T-helper 22 cell (primary cell): ENCODE results near the gene CNTN5.

Experiments
- DNase-seq: peaks from one replicate; pipeline ENCODE4 v3.0.0-alpha.2; 2020; ENCODE audit warnings: low read depth

Gene CNTN5

DNA sequence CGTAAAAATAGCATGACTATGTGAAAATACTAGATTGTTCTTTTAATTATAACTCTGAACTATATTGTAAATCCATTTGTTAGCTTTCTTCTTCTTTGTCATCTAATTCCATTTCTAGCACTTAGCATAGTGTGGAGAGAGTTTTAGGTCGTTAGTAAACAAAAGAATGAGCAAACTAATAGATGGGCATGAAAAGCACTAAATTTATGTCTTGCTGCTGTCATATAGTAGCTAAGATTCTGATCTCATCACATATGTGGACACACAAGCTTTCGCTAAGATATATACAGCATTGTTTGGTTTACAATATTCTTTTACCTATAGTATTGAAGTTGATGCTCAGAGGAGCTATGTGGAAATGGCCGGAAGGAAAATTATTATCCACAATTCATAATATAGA lies 370.5 kb downstream of the CNTN5 start:
- no peak for DNase-seq

DNA sequence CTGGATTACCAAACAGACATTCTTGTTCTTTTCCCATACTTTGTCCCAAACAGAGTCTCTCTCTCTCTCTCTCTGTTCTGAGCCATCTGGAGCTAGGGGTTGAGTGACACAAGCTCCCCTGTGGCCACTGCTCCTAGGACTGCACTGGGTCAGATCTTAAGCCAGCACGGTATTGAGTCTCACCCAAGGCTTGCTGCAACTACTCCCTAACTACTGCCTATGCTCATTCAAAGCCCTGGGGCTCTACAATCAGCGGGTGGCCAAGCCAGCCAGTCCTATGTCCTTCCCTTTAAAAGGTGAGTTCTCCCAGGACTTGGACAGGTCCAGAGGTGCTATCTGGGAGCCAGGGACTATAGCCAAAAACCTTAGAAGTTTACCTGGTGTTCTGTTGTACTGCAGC lies 385.6 kb downstream of the CNTN5 start:
- no peak for DNase-seq

DNA sequence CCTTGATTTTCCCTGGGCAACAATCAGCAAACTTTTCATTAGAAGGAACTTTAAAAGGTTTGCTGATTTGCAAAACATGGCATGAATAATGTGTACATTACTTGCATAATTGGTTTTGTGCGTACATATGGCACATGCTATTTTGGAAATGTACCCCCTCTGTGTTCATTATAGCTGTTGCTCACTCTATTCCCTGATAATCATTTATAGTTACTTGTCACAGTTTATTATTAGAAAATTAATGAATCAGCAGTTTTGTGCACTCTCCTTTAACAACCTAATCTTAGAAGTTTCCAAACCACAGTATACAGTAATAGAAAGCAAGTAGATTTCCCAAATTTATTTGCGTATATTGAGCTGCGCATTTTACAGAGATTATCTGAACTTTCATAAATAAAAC lies 389.9 kb downstream of the CNTN5 start:
- no peak for DNase-seq

DNA sequence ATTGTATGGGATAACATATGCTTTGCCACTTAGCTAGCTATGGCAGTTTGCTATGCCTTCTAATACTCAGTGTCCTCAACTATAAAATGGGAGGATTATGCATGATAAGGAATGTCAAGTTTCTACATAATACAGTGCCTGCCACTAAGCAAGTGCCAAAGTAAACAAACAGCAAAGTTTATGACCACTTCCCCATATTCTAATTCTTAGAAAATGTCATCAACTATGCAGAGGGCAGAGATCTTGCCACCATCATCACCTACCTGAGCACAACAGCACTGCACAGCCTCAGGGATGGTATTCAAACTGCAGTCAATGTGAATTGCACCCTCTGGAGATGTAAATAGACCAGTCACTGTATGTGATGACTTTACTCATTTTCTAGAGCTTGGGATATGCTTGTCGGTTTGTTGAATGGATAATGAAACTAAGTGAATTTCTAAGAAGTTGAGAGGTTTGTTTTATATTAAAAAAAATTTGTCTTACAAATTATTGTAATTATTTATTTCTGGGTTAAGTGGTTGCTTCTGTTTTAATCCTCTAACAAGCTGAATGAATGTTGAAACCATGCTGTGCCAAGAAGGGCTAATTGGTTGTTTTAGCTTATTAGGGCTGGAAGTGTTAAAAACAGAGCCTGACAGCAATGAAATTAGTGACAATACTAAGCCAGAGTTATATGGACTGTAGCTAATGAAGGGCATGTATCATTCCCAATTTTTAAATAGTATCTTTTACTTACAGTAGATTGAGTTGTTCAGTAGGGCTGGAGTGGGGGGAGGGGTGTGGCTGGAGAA lies 398.4 kb downstream of the CNTN5 start:
- DNase-seq: no peak

DNA sequence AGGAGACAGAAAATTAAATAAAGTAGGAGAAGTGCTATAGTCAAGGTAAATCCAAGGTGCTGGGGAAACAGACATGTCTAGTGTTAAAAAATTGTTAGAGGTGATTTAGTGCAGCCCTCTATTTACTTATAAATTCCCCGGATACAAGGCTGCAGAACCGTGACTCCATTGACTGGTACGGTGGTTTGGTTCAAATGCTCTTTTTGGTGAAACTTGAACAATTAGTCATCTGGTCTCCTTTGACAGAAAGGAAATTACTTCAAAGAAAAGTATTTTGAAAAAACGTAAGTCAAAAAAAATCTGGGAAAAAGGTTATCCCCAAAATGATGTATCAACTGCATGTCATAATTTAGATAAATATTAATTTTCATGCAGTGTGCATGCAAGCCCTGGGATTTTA lies 399.2 kb downstream of the CNTN5 start:
- no peak for DNase-seq

DNA sequence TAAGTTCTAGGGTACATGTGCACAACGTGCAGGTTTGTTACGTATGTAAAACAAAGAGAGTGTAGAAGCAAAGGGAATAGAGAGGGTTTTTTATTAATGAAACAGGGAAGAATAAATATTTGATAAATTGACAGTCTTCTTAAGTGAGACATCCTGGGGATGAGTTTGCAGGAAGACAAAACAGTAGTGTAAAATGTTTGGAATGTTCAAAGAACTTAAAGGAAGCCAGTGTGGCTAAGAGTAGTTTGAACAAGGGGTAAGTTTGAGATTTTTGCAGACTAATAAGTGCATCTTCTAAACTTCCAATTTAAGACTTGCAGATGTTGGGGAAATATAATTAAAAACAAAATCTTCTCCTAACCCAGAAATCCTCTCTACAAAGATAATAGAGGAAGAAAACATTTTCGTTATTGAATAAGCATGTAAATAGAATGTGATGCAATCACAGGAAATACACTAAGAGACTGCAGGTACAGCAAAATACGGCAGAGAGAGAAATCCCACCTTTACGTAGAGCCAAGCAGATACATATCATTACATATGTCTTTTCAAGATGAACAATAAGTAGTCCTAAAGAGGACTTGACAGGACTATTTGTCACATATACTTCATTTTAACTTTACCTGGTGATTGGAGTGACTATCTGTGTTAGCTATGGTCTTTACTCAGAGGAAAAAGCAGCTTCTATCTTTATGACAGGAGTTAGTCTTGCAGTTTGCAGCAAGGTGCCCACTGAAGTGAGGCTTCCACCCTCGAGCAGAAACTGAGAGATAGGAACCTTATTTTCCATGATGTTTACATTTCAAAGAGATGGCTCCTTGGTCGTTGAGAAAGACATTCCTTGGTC lies 402.1 kb downstream of the CNTN5 start:
- DNase-seq: no peak

DNA sequence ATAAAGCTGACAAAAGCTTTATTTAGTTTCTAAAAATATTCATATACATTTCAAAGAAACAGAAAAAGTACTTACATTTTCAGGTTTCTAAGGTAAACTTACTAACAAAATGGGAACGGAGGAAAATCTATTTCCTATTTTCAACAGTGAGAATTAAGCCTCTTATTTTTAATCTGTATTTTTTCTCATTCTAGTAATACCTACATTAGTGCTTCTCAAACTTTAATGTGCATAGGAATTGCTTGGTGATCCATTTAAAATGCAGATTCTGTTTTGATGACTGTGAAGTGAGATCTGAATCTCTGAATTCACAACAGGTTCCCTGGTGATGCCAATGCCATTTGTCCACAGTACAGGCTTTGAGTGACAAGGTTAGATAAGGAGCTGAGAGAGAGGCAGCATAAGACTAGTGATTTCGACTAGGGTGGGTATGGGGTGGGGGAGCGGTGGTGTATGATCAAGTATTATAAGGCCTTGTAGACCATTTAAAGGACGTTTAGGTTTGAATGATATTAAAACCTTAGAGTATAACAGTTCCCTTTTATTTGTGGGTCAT lies 402.8 kb downstream of the CNTN5 start:
- DNase-seq: no peak

DNA sequence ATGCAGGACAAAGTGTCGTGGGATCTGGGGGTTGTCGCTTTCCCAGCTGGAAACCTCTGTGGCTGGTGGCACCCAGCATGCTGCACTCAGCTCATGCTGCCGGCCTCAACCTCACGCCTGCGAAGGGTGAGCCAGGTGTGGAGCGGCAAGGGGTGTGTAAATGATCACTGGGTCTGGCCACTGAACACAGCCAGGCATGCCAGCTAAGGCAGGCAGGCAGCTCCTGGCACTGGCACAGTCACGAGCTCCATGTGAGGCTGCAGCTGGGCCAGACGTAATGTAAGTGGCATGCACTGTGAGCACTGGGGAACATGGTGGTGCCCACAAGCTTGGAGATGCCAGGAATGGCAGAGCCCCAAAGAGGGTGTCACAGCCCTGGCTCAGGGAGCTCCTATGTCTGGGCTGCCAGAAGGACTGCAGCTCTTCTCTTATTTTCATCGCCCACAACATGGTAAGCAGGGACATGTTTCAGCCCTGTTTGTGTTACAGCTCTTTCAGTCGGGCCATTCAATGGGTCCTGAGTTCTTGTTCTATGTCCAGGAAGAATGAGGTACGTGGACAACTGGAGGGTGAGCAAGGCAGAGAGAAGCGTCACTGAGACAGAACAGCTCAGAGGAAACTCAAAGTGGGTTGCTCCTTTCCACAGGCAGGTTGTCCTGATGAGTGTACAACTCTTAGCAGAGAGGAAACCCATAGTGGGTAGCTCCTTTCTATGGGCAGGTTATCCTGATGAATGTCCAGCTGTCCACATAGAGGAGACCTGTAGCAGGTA lies 403.8 kb downstream of the CNTN5 start:
- no peak for DNase-seq

DNA sequence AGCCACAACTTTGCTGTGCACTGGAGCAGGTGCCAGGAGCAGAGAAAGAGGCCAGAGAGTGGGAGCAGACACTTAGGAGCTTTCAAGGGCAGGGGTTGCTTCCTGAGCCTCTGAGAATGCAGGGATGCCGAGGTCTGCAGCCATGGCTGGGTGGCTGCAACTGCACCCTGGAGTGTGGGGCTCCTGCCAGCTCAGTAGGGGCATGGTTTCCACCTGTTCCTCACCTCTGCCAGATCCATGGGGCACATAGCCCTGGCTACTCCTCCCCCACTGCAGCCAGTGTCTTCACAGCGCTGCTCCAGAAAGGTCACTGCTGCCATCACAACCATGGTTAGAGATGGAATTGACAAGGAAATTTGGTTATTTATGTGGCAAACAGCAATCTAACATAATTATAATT lies 404.8 kb downstream of the CNTN5 start:
- no peak for DNase-seq

DNA sequence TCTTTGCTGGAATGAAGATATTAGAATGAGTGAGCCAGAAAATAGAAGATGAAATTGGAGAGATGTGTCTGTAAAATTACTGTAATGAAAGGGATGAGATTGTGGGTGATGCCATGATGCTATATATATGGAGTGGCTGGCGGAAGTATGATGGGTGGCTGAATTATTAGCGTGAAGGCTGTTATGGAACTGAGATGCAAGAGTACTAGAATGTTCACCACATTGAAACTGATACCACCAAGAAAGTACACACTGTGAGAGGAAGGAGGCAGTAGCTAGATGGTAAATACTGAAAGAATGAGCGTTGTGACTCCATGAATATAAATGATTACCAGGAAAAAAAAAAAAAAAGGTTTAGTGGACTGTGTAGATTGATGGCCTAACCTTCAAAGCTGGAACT lies 411.9 kb downstream of the CNTN5 start:
- DNase-seq: no peak

DNA sequence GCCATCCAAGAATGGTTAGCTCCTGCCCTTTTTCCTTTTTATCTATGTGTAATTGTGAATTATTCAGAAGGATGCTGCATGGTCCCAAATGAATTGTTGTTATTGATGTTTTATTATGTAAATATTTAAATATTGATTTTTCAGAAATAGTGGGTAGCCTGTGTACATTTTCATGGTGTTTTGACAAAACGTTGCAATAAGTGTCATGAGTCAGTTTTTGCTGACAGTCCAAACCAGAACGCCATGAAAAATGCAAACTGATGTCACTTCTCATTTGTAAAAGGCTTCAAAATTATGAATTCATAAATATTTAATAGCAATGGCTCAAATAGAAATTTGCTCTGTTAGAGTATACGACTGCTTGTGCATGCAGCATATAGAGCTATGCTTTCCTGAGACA lies 422.5 kb downstream of the CNTN5 start:
- DNase-seq: no peak

DNA sequence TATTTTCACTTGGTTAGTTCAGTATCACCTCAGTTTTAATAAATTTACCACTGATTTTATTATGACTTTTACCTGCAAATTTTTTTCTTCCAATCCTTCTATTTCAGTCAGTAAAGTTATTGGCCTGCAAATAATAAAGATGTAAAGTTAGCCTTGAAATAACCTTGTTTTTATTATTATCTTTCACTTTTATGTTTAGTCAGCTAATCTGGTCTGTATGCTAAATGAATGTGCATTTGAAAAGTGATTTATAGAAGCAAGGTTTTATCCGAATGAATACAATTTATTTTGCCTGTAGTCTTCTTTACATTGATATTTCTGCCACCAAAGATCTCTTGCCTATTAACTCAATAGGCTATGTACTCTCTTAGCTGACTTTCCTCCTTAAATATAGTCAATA lies 425.7 kb downstream of the CNTN5 start:
- DNase-seq: no peak

DNA sequence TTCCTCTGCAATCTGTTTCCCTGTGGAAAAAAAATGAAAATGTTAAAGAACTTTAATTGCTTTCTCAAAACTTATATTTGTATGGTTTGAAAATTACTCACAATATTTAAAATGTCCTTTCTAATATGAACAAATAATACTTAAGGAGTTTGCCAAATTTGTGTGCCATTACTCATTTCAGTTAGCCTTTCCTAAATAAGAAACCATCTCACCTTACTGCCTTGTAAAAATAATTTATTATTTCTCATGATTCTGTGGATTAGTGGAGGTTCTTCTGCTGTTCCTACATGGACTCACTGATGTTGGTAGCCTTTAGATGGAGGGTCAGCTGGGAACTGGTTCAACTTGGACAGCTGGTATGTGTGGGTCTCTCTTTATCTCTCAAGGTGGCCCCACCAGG lies 428.6 kb downstream of the CNTN5 start:
- DNase-seq: no peak

DNA sequence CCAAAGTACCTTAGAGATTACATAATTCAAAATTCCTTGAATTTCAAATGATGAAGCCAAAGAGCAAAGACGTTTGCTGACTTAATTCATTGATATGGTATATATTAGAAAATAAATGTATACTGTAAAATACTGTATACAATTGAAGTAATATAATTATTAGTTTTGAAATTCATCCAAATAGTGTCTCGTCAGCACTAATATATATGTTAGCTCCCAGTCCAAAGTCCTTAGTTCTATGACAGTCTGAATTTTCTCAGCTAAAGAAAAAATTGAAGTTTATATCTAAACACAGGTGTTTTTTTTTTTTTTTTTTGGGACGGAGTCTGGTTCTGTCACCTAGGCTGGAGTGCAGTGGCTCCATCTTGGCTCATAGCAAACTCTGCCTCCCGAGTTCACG lies 431.3 kb downstream of the CNTN5 start:
- no peak for DNase-seq

DNA sequence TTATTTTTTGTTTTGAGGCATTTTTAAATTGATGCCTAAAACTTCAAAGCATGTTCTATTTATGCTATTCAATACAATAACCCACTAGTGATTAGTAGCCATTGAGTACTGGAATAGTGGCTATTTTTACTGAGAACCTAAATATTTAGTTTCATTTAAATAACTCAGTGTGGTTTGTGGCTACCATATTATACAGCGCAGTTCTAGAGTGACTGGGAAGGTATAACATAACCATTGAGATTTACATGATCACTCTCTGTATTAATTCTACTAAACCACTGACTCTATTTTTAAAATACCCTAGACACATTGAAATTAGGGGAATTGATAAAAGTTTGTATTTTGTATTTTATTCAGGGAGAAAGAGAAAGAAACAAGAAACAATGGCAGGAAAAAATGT lies 441.2 kb downstream of the CNTN5 start:
- DNase-seq: no peak

DNA sequence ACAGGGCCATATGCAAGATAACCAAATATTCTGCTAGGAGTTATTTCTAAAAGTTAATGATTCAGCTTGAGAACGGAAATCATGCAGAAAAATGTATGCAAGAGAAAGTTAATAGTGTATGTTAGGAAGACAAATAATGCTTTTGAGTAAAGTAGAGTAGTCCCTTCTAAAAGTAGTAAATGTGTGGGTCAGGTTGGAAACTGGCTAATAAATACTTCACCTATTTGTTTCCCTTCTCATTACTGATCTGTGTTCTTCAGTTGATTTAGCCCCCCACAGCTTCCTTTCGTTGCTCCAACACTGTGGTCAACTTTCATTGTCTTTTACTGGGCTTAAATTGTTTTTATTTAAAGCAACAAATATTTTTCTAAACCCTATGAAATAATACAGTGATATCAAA lies 444.2 kb downstream of the CNTN5 start:
- DNase-seq: no peak

DNA sequence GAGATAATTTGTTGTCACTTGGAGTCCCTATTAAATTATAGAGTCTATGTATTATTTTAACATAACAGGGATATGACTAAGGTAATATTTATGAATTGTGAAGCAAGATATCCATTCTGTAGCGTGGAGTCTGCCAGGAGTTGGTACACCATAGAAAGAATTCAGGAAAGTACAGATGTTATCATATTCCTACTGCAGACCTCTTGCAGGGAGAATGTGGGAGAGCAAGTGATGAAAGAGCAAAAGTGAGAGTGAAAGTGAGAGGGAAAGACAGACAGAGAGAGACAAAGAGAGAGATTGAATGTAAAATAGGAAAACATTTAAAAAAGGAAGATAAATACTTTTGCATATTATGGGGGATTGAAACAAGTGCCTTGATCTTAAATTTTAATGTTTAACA lies 468.8 kb downstream of the CNTN5 start:
- no peak for DNase-seq

DNA sequence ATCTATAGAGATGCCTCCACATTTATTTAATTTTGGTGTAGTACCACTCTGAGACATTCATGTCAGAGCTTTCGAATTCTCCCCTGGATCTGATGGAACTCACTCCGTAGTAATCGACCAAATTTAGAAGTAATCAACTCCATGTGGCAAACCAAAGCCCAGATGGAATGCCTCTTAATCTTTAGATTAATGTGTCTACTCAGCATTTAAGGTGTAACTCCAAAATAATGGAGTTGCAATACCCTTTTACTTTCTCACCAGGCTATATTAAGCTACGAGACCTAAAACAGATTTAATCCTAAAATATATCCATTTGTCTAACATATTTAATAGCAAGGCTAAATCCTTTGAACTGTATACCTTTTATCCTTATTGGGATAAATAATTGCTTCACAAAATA lies 473.3 kb downstream of the CNTN5 start:
- no peak for DNase-seq

DNA sequence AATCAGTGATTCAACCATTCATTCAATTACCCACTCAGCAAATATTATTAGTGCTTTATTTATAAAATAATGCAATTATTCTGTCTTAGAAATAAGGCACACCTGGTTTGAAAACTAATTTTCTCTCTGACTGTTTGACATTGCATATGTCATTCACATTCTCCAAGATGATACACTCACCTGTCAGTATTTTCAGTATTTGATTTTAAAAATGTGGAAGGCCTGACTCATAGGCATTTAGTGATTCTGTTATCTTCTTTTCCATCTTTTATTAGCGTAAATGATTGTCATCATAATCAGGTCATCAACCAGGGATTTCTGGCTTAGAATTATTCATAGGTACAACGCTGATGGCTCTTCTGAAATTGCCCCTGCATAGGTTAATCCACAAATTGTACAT lies 480.9 kb downstream of the CNTN5 start:
- no peak for DNase-seq

DNA sequence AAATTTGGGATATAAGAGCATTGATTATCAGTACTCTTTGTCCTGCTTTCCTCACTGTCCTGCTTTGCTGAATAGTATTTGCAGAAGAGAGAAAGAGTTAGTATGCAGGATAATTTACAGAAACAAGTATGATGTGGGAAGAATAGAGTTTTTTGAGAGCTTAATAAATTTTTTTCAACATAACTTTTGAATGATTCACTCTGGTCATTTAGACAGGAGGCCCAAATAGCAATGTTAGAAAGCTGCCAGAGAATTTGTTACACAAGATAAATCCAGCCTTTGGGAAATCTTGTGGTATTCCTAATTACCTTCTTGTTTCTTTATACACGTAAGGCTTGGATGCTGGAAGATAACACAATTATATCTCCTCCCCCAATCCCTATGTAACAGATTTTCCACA lies 484.6 kb downstream of the CNTN5 start:
- DNase-seq: no peak

DNA sequence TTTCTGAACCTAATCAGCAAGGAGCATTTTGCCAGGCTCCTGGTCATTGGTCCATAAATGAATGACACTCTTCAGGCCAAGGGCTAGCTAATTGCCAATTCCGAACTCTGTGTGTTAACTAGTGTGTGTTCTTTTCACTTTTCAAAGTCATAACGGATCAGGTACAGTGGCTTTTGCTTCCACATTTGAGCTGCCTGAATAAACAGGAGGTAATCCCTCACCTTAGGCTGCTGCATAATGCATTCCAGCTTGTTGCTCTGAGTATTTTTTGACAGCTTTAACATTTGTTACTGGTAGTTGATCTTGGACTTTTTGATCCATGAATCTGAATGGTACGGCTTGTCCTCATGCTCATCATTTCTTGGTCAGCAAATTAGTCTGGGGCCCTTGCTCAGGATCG lies 485.1 kb downstream of the CNTN5 start:
- no peak for DNase-seq

DNA sequence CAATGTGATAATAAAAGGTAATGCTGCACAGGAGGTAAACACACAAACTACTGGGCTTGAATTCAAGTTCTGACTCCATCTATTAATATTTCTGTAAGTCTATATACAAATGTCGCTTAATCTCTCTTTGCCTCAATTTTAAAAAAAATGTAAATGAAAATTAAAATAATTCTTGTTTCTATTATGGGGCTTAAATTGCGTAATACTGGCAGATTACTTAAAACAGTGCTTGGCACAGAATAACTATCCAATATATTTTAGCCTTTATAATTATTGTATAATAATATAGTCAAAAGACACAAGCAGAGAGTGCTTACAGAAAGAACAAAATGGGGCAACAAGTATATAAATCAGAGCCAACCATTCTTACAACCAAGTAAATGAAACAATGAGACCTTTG lies 489.1 kb downstream of the CNTN5 start:
- DNase-seq: no peak

DNA sequence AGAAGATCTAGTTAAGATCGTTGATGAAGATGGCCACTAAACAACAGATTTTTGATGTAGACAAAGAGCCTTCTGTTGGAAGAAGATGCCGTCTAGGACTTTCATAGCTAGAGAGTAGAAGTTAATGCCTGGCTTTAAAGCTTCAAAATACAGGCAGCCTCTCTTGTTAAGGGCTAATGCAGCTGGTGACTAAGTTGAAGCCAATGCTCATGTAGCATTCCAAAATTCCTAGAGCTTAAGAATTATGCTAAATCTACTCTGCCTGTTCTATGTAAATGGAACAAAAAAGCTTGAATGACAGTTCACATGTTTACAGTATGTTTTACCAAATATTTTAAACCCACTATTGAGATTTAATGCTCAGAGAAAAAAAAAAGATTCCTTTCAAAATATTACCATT lies 492.6 kb downstream of the CNTN5 start:
- no peak for DNase-seq
